ENCODE data around the gene PLOD3.

GRCh38 chr7:101244375-101245146 is 27.2 kb upstream of the PLOD3 start, which contains the start of gene FIS1:
- TF ChIP-seq POLR2AphosphoS5 (IDR thresholded peaks at IDR 0.05) = peak; percentile 96 to 98 (median 98)
- TF ChIP-seq CTCF (IDR thresholded peaks at IDR 0.05 in 8 of 11, conservative IDR thresholded peaks at IDR 0.05 in 3 of 11) = peak; percentile 90 to 98 (median 96)
